Measurements from ENCODE around the gene FBRS. TPM values are rescaled to one million over a fixed set of nuclear protein-coding genes. Genes with fewer than 3 reads are reported as not detected.

FBRS gene
- total RNA-seq, 1 donor from 2014 or later = 68.6 TPM

- H3K4me1 ChIP-seq = peaks cover 53% of the 10 kb centered on the region
- intact Hi-C loops (cut with DNase I) = no loop called here
Measured at GRCh38 chr16:30658731-30659506, 688 bp downstream of the FBRS start.

DNA sequence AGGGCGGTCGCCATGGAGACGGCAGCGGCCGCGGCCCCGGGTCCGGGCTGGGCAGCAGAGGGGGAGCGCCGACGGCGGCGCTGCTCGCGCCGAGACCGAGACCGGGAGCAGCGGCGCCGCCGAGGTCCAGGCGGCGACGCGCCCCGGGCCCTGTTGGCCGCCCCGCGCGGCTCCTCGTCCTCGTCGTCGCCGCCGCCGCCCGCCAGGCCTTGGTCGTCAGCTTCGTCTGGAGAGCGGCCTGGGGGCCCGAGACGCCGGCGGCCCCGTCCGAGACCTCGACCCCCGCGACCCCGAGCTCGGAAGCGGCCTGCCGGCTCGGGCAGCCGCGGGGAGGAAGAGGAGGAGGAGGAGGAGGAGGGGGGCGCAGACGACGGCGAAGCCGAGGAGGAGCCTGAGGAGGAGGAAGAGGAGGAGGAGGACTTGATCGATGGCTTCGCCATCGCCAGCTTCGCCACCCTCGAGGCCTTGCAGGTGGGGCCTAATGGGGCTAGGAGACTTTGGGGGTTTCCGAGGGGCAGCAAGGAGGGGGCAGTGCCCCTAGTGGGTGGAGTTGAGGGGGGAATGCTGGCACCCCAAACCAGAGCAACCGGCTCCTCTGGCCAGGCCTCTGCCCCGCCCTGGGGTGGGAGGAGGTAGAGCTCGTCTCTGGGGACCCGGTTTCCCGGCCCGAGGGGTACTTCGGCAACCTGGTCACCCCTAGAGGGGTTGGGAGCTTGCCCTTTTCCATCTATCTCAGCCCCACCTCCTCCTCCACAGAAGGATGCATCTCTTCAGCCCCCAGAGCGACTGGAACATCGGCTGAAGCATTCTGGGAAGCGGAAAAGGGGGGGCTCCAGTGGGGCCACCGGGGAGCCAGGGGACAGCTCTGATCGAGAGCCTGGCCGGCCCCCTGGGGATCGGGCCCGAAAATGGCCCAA, 1.5 kb downstream of the FBRS start:
- ATAC-seq (no peak), DNase-seq (no peak)
- H3K9me3 ChIP-seq = no peaks in the 10 kb centered on the region
- peaks cover 54% of the 10 kb centered on the region for H3K4me1 ChIP-seq
- H3K4me3 ChIP-seq = peak overlapping the region; percentile 79
- TF ChIP-seq, protein P1, sequence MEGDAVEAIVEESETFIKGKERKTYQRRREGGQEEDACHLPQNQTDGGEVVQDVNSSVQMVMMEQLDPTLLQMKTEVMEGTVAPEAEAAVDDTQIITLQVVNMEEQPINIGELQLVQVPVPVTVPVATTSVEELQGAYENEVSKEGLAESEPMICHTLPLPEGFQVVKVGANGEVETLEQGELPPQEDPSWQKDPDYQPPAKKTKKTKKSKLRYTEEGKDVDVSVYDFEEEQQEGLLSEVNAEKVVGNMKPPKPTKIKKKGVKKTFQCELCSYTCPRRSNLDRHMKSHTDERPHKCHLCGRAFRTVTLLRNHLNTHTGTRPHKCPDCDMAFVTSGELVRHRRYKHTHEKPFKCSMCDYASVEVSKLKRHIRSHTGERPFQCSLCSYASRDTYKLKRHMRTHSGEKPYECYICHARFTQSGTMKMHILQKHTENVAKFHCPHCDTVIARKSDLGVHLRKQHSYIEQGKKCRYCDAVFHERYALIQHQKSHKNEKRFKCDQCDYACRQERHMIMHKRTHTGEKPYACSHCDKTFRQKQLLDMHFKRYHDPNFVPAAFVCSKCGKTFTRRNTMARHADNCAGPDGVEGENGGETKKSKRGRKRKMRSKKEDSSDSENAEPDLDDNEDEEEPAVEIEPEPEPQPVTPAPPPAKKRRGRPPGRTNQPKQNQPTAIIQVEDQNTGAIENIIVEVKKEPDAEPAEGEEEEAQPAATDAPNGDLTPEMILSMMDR (IDR thresholded peaks at IDR 0.05) = no peak
- intact Hi-C loops (cut with DNase I) = no loop called here
- no peaks in the 10 kb centered on the region for H3K27me3 ChIP-seq (ENCODE audit: low read depth)
- peaks cover 63% of the 10 kb centered on the region for H3K36me3 ChIP-seq
- H3K27ac ChIP-seq = peak overlapping the region; percentile 98

More at GRCh38 chr16:30658731-30659506, 688 bp downstream of the FBRS start:
- peak; percentile 48 to 56 for ATAC-seq
- no peaks in the 10 kb centered on the region for H3K9me3 ChIP-seq
- peaks cover 64% of the 10 kb centered on the region for H3K36me3 ChIP-seq
- TF ChIP-seq, protein P1 (IDR thresholded peaks at IDR 0.05) = no peak
- DNase-seq = peak; percentile 84
- H3K27me3 ChIP-seq (ENCODE audit: low read depth) = no peaks in the 10 kb centered on the region
- H3K4me3 ChIP-seq = peak overlapping the region; percentile 79
- H3K27ac ChIP-seq = peak overlapping the region; percentile 98

DNA sequence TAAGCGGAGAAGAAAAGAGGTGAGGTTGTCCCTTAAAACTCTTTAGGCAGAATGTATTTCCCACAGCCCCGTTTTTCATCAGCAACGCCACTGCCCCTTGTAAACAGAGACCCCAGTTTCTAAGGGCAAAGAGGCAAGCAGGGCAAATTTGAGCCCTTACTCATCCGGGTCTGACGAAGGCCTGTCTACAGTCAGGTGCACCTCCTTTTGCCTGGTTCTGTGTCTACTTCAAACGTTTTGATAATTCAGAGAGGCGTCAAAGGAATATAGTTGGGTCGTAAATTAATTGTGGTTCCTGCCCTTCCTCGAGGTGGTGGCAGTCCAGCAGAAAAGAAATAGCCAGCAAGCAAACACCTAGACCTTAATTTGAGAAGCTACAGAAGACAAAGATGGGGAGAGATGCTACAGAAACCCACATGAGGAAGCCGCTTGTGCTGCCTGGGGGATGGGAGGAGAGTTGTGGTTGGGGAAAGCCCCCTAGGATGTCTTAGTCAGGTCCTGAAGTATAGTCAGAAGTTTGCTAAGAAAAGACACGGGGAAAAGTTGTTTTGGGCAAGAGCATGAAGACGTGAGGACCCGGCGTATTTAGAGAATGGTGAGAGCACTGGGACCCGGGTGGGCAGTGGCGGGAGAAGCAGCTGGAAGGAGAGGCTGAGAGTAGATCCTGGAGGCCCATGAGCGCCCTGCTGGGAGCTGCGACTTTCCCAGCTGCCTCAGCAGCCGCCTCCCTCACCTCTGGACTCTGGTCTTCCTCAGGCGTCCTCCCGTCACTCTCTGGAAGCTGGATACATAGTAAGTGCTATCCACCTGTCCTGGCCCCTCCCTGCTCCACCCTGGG, 2.4 kb downstream of the FBRS start:
- TF ChIP-seq, protein P1 (IDR thresholded peaks at IDR 0.05) = no peak
- Histone ChIP-seq H3K36me3 (peaks cover 63% of the 10 kb centered on the region), H3K27me3 (ENCODE audit: low read depth) (no peaks in the 10 kb centered on the region), H3K9me3 (no peaks in the 10 kb centered on the region), H3K4me3 (peak overlapping the region; percentile 79), H3K4me1 (peaks cover 54% of the 10 kb centered on the region), H3K27ac (peak overlapping the region; percentile 98)
- DNase-seq (no peak), ATAC-seq (no peak)
- intact Hi-C loops (cut with DNase I) = no loop called here

DNA sequence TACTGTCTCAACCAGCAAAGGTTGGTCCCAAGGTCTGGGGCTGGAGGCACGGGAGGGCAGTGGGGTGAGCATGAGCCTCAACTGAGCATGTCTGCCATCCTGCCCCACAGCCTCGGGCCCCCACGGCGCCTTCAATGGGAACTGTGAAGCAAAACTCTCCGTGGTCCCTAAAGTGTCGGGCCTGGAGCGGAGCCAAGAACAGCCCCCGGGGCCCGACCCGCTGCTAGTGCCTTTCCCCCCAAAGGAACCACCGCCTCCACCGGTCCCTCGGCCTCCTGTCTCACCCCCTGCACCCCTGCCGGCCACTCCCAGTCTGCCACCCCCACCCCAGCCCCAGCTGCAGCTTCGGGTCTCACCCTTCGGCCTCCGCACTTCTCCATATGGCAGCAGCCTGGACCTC, 4.2 kb downstream of the FBRS start:
- TF ChIP-seq, protein P1 (IDR thresholded peaks at IDR 0.05) = no peak
- intact Hi-C loops (cut with DNase I) = no loop called here
- H3K36me3 ChIP-seq = peaks cover 68% of the 10 kb centered on the region
- H3K27me3 ChIP-seq (ENCODE audit: low read depth) = no peaks in the 10 kb centered on the region
- no peak for DNase-seq
- no peak overlapping the region for H3K4me3 ChIP-seq
- no peak overlapping the region for H3K27ac ChIP-seq
- H3K9me3 ChIP-seq = no peaks in the 10 kb centered on the region
- peaks cover 43% of the 10 kb centered on the region for H3K4me1 ChIP-seq
- ATAC-seq = no peak

- no peak overlapping the region for H3K4me3 ChIP-seq
- peaks cover 41% of the 10 kb centered on the region for H3K4me1 ChIP-seq
- no peak overlapping the region for H3K27ac ChIP-seq
- H3K9me3 ChIP-seq = no peaks in the 10 kb centered on the region
- TF ChIP-seq, protein P1 (IDR thresholded peaks at IDR 0.05) = no peak
- no peak for DNase-seq
- H3K36me3 ChIP-seq = peaks cover 74% of the 10 kb centered on the region
- intact Hi-C loops (cut with DNase I) = no loop called here
- ATAC-seq = no peak
- no peaks in the 10 kb centered on the region for H3K27me3 ChIP-seq (ENCODE audit: low read depth)
Measured at GRCh38 chr16:30663038-30663437, 4.8 kb downstream of the FBRS start.
